ENCODE measurements around the gene TGFBR3. TPM values are rescaled to one million over a fixed set of nuclear protein-coding genes. Genes with fewer than 3 reads are reported as not detected.
A peak's percentile ranks its signal among the peaks of the same experiment; 100 is the strongest.

Gene TGFBR3
- polyA plus RNA-seq, 1 experiment: 8.2 TPM

- DNase-seq (ENCODE audit: low read depth): no peak
- POLR2A ChIA-PET: interaction anchor here (0.6 kb wide), 1 partner anchor 117 kb away, joined by 3 read pairs; no protein-coding TSS in a partner anchor
- TF ChIP-seq CTCF (IDR thresholded peaks at IDR 0.05; ENCODE audit: insufficient read depth, low read depth, low read length): no peak
- Histone ChIP-seq H3K4me3 (ENCODE audit: low read depth, low read length) (no peak overlapping the region), H3K27me3 (ENCODE audit: control insufficient read depth, insufficient read depth, low read length) (no peaks in the 10 kb centered on the region), H3K36me3 (ENCODE audit: control insufficient read depth, insufficient read depth, low read length) (no peaks in the 10 kb centered on the region)
- CTCF ChIA-PET: interaction anchor here (0.8 to 2.2 kb wide), 6 partner anchors 9 to 188 kb away, joined by 3 to 9 read pairs (median 3); no protein-coding TSS in a partner anchor
Observed at GRCh38 chr1:91700771-91701471, 185.0 kb downstream of the TGFBR3 start.

- ChIA-PET CTCF (interaction anchor here (0.9 to 2.2 kb wide), 7 partner anchors 9 to 190 kb away, joined by 3 to 9 read pairs (median 3); no protein-coding TSS in a partner anchor), POLR2A (interaction anchor here (0.6 kb wide), 1 partner anchor 117 kb away, joined by 3 read pairs; no protein-coding TSS in a partner anchor)
- peak; percentile 37; the same call in 1 of the 2 replicates for TF ChIP-seq CTCF (IDR thresholded peaks at IDR 0.05; ENCODE audit: insufficient read depth, low read depth, low read length)
- Histone ChIP-seq H3K36me3 (ENCODE audit: control insufficient read depth, insufficient read depth, low read length) (no peaks in the 10 kb centered on the region), H3K27me3 (ENCODE audit: control insufficient read depth, insufficient read depth, low read length) (no peaks in the 10 kb centered on the region), H3K4me3 (ENCODE audit: low read depth, low read length) (no peak overlapping the region)
- no peak for DNase-seq (ENCODE audit: low read depth)
Observed at GRCh38 chr1:91700332-91700731, 185.6 kb downstream of the TGFBR3 start.

GRCh38 chr1:91699339-91699974 lies 186.5 kb downstream of the TGFBR3 start:
- ChIA-PET CTCF (interaction anchor here (0.7 to 2.2 kb wide), 7 partner anchors 11 to 189 kb away, joined by 3 to 9 read pairs (median 3); no protein-coding TSS in a partner anchor), POLR2A (no interaction called here)
- Histone ChIP-seq H3K27me3 (ENCODE audit: control insufficient read depth, insufficient read depth, low read length) (no peaks in the 10 kb centered on the region), H3K4me3 (ENCODE audit: low read depth, low read length) (no peak overlapping the region), H3K36me3 (ENCODE audit: control insufficient read depth, insufficient read depth, low read length) (no peaks in the 10 kb centered on the region)
- DNase-seq (ENCODE audit: low read depth): peak; percentile 83
- no peak for TF ChIP-seq CTCF (IDR thresholded peaks at IDR 0.05; ENCODE audit: insufficient read depth, low read depth, low read length)

GRCh38 chr1:91697861-91698260 lies 188.1 kb downstream of the TGFBR3 start:
- TF ChIP-seq CTCF (IDR thresholded peaks at IDR 0.05; ENCODE audit: insufficient read depth, low read depth, low read length): no peak
- POLR2A ChIA-PET: no interaction called here
- Histone ChIP-seq H3K27me3 (ENCODE audit: control insufficient read depth, insufficient read depth, low read length) (no peaks in the 10 kb centered on the region), H3K4me3 (ENCODE audit: low read depth, low read length) (no peak overlapping the region), H3K36me3 (ENCODE audit: control insufficient read depth, insufficient read depth, low read length) (no peaks in the 10 kb centered on the region; the same call in 1 of the 2 replicates)
- no peak for DNase-seq (ENCODE audit: low read depth)
- CTCF ChIA-PET: no interaction called here

- no peak for TF ChIP-seq CTCF (IDR thresholded peaks at IDR 0.05; ENCODE audit: insufficient read depth, low read depth, low read length)
- H3K36me3 ChIP-seq (ENCODE audit: control insufficient read depth, insufficient read depth, low read length): no peaks in the 10 kb centered on the region; the same call in 1 of the 2 replicates
- DNase-seq (ENCODE audit: low read depth): no peak
- H3K4me3 ChIP-seq (ENCODE audit: low read depth, low read length): no peak overlapping the region
- CTCF ChIA-PET: interaction anchor here (1.1 kb wide), 1 partner anchor 184 kb away, joined by 3 read pairs; no protein-coding TSS in a partner anchor
- POLR2A ChIA-PET: no interaction called here
- no peaks in the 10 kb centered on the region for H3K27me3 ChIP-seq (ENCODE audit: control insufficient read depth, insufficient read depth, low read length)
Observed at GRCh38 chr1:91697416-91697815, 188.5 kb downstream of the TGFBR3 start.
